ACC112 (cell line): ENCODE data around the gene MCM6.
"Not testable (repeated sequence)": the region's sequence is repeated elsewhere in the genome, so short reads cannot be mapped to it uniquely, and the experiment has no call there.

Experiments used
- H2AFZ ChIP-seq: fragments of 200-600 bp; sonication (generic); one replicate; pipeline ENCODE4 v1.6.0; 2017; ENCODE audit warnings: antibody characterized with exemption, low read length; ENCODE audit not compliant: unreplicated experiment
- H3K27ac ChIP-seq: fragments of 200-600 bp; sonication (generic); 2 replicates; pipeline ENCODE4 v1.5.1; 2014; ENCODE audit warnings: low read depth, mild to moderate bottlenecking, antibody characterized with exemption, low read length, moderate library complexity
- H3K27me3 ChIP-seq: fragments of 200-600 bp; sonication (generic); 2 replicates; pipeline ENCODE4 v1.6.1; 2014; ENCODE audit warnings: mild to moderate bottlenecking, antibody characterized with exemption, low read length, moderate library complexity, mixed read lengths; ENCODE audit not compliant: insufficient read depth
- H3K36me3 ChIP-seq: fragments of 200-600 bp; sonication (generic); 2 replicates; pipeline ENCODE4 v1.6.1; 2016; ENCODE audit warnings: mild to moderate bottlenecking, antibody characterized with exemption, low read length, moderate library complexity, mixed read lengths; ENCODE audit not compliant: insufficient read depth
- H3K4me1 ChIP-seq: fragments of 200-600 bp; sonication (generic); one replicate; pipeline ENCODE4 v1.6.1; 2016; ENCODE audit warnings: low read length, mixed read lengths; ENCODE audit not compliant: insufficient read depth, unreplicated experiment, control insufficient read depth
- H3K4me3 ChIP-seq: fragments of 200-600 bp; sonication (generic); 2 replicates; pipeline ENCODE4 v1.5.1; 2014; ENCODE audit warnings: mild to moderate bottlenecking, low read depth, low read length
- H3K79me2 ChIP-seq: fragments of 200-600 bp; sonication (generic); one replicate; pipeline ENCODE4 v1.6.0; 2016; ENCODE audit warnings: low read length; ENCODE audit not compliant: control insufficient read depth, unreplicated experiment, insufficient read depth

The MCM6 gene

GRCh38 chr2:135822855-135823254, 53.4 kb downstream of the MCM6 start:
- H3K36me3 ChIP-seq, result no peaks in the 10 kb centered on the region
- H3K4me1 ChIP-seq, result peaks cover 6% of the 10 kb centered on the region
- no peak overlapping the region for H3K27ac ChIP-seq
- H3K27me3 ChIP-seq, result peaks cover 7% of the 10 kb centered on the region; the same call in 1 of the 2 replicates
- H2AFZ ChIP-seq, result no peak overlapping the region
- no peak overlapping the region for H3K4me3 ChIP-seq
- H3K79me2 ChIP-seq, result no peaks in the 10 kb centered on the region

DNA sequence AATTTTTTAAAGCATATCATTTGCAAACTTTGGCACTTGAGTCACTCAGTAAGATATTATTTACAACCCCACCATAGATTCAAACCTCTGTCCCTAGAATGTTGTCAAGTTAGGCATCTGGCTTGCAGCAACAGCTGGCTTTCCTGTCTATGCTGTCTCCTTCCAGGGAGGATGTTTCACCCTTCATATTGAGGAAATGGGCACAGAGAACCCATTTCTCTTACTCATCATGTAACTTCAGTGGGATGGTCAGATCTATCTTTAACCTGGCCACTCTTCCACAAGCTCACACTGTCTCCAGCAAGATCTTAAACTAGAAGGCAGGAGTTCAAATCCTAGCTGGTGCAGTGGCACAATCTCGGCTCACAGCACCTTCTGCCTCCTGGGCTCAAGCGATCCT, 55.1 kb downstream of the MCM6 start:
- no peak overlapping the region for H3K4me3 ChIP-seq
- H3K4me1 ChIP-seq, result peaks cover 6% of the 10 kb centered on the region
- H3K27me3 ChIP-seq, result peaks cover 7% of the 10 kb centered on the region; the same call in 1 of the 2 replicates
- H3K36me3 ChIP-seq, result no peaks in the 10 kb centered on the region
- no peak overlapping the region for H3K27ac ChIP-seq
- no peak overlapping the region for H2AFZ ChIP-seq
- no peaks in the 10 kb centered on the region for H3K79me2 ChIP-seq

- H3K4me1 ChIP-seq, result peaks cover 6% of the 10 kb centered on the region
- H3K79me2 ChIP-seq, result no peaks in the 10 kb centered on the region
- peaks cover 7% of the 10 kb centered on the region; the same call in 1 of the 2 replicates for H3K27me3 ChIP-seq
- no peak overlapping the region for H2AFZ ChIP-seq
- no peak overlapping the region for H3K27ac ChIP-seq
- H3K36me3 ChIP-seq, result no peaks in the 10 kb centered on the region
- H3K4me3 ChIP-seq, result no peak overlapping the region
These were observed 56.1 kb downstream of the MCM6 start for GRCh38 chr2:135820003-135820618.

DNA sequence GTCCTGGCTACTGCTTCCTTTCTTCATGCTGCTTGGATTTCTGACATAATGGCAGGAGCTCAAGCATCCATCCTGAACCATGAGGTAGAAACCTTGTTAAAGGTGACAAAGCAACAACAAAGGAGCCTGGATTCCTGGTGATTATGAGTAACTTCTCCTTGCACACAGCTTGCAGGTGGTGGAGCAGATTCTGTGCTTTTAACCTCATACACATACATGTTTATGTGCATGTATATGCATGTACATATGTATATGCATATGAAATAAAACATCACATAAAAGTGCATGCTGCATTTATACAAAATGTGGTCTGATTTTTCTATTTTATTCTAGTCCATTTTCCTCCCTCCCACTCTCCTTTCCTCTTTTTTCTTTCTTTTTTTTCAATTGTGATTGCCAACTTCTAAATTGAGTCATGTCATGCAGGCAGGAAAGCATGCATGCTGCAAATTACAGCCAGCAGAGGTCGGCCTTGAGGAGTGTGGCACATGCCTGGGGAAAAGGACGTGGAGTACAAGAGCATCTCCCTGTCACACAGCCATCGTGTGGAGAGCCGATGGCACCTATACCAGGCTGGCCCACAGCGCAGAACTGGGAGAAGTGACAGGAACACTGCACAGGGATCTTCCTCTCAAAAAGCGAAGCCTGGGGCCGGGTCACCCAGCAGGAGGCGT, 57.2 kb downstream of the MCM6 start:
- Histone ChIP-seq H3K27ac (no peak overlapping the region), H3K4me3 (no peak overlapping the region), H3K27me3 (peaks cover 7% of the 10 kb centered on the region; the same call in 1 of the 2 replicates), H3K4me1 (peaks cover 6% of the 10 kb centered on the region), H3K36me3 (no peaks in the 10 kb centered on the region), H3K79me2 (no peaks in the 10 kb centered on the region), H2AFZ (no peak overlapping the region)

- Histone ChIP-seq H3K36me3 (no peaks in the 10 kb centered on the region), H2AFZ (no peak overlapping the region), H3K4me3 (no peak overlapping the region), H3K27ac (no peak overlapping the region), H3K79me2 (no peaks in the 10 kb centered on the region), H3K4me1 (peaks cover 6% of the 10 kb centered on the region), H3K27me3 (peaks cover 7% of the 10 kb centered on the region; the same call in 1 of the 2 replicates)
These were observed 58.3 kb downstream of the MCM6 start for GRCh38 chr2:135817951-135818350.

DNA sequence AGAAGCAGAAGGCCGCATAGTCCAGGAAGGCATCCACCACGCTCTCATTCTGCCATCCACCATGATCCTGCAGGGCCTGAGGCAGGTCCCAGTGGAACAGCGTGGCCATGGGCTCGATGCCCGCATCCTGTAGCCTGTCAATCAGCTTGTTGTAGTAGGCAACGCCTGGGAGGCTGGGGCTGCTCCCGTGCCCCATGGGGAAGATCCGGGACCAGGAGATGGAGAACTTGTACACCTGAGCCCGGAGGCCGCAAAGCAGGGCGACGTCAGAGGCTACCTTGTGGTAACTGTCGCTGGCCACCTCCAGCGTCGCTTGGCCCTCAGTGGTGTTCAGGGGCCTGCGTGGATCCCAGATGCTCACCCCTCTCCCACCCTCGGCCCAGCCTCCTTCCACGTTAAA, 58.8 kb downstream of the MCM6 start:
- H2AFZ ChIP-seq, result no peak overlapping the region
- peaks cover 7% of the 10 kb centered on the region; the same call in 1 of the 2 replicates for H3K27me3 ChIP-seq
- H3K4me3 ChIP-seq, result no peak overlapping the region
- H3K27ac ChIP-seq, result no peak overlapping the region
- H3K4me1 ChIP-seq, result peaks cover 6% of the 10 kb centered on the region
- H3K36me3 ChIP-seq, result no peaks in the 10 kb centered on the region
- no peaks in the 10 kb centered on the region for H3K79me2 ChIP-seq

DNA sequence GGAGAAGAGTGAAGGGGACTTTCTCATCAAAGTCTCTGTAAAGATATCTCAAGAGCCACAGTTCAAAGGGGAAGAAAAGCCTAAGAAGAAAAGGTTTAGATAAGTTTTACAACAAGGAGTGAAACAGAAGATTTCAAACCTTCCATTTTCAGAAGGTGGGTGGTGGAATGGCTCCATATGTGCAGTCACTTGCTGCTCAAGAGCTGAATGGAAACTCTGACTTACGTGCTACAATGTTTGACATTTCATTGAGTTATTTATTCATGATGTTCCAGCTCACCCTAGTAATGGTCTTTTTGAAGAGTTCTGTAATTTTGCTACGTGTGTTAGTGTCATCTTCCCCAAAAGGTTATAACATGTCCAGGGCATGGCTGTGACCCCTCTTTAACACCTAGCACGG, 61.0 kb downstream of the MCM6 start:
- H3K27me3 ChIP-seq, result peaks cover 3% of the 10 kb centered on the region; the same call in 1 of the 2 replicates
- H3K4me1 ChIP-seq, result peaks cover 5% of the 10 kb centered on the region
- H3K36me3 ChIP-seq, result no peaks in the 10 kb centered on the region
- no peak overlapping the region for H3K4me3 ChIP-seq
- no peak overlapping the region for H3K27ac ChIP-seq
- H2AFZ ChIP-seq, result no peak overlapping the region
- H3K79me2 ChIP-seq, result no peaks in the 10 kb centered on the region

DNA sequence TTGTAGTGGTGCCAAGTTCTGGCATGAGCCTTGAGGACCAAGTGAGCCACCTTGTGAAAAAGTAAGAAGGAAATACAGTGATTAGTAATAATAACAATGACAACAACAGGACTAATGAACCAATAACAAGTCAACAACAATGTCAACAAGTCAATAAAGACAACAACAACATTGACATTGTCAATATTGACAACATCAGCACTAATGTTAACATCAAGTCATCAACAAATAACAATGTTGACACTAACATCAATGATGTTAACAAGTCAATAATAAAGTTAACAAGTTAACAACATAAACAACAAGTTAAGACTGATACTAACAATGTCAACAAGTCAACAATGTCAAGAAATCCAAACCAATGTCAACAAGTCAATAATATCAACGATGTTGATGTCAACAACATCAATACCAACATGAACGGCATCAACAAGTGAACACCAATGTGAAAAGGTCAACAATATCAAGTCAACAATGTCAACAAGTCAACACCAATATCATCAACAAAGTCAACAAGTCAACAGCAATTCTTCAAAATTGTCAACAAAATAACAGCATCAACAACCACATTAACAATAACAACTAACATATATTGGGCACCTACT, 63.2 kb downstream of the MCM6 start:
- H3K79me2 ChIP-seq, result no peaks in the 10 kb centered on the region
- H3K27me3 ChIP-seq, result peaks cover 3% of the 10 kb centered on the region; the same call in 1 of the 2 replicates
- H3K36me3 ChIP-seq, result no peaks in the 10 kb centered on the region
- H3K27ac ChIP-seq, result no peak overlapping the region
- no peak overlapping the region for H2AFZ ChIP-seq
- H3K4me1 ChIP-seq, result no peaks in the 10 kb centered on the region
- H3K4me3 ChIP-seq, result no peak overlapping the region

DNA sequence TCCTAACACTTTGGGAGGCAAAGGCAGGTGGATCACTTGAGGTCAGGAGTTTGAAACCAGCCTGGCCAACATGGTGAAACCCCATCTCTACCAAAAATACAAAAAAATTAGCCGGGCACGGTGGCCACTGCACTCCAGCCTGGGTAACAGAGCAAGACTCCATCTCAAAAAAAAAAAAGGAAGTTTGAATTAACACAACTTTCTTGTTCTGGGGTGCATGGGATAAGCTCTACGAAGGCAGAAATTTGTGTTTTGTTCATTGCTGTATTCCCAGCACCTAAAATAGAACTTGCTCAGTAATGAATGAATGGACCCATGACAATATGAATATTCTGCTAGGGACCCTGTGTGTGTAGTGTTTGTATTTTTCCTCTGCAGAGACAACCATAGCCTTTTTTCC, 68.4 kb downstream of the MCM6 start:
- not testable (repeated sequence) for H3K79me2 ChIP-seq, H3K27me3 ChIP-seq, H3K4me3 ChIP-seq, H3K27ac ChIP-seq, H3K4me1 ChIP-seq, H2AFZ ChIP-seq, H3K36me3 ChIP-seq

GRCh38 chr2:135803278-135803677, 73.0 kb downstream of the MCM6 start:
- Histone ChIP-seq H3K79me2 (no peaks in the 10 kb centered on the region), H3K4me1 (no peaks in the 10 kb centered on the region), H3K36me3 (no peaks in the 10 kb centered on the region), H3K4me3 (no peak overlapping the region), H3K27me3 (no peaks in the 10 kb centered on the region; the same call in 1 of the 2 replicates), H2AFZ (no peak overlapping the region), H3K27ac (no peak overlapping the region)

- H3K4me3 ChIP-seq, result no peak overlapping the region
- no peaks in the 10 kb centered on the region for H3K4me1 ChIP-seq
- H3K79me2 ChIP-seq, result no peaks in the 10 kb centered on the region
- H3K27ac ChIP-seq, result no peak overlapping the region
- H3K27me3 ChIP-seq, result no peaks in the 10 kb centered on the region
- H3K36me3 ChIP-seq, result no peaks in the 10 kb centered on the region
- no peak overlapping the region for H2AFZ ChIP-seq
These were observed 73.9 kb downstream of the MCM6 start for GRCh38 chr2:135802350-135802749.
